ENCODE results near the gene DVL1. TPM values are rescaled to one million over a fixed set of nuclear protein-coding genes. Genes with fewer than 3 reads are reported as not detected.
"Not testable (repeated sequence)": the region's sequence is repeated elsewhere in the genome, so short reads cannot be mapped to it uniquely, and the experiment has no call there.

Gene DVL1
- 96.2 TPM for total RNA-seq
- long read RNA-seq, transcript DVL1-201 (15 exons, 3,239 nt): minor isoform, 13 of 229 reads
- long read RNA-seq, transcript DVL1-202 (15 exons, 2,926 nt): major isoform, 119 of 229 reads
- long read RNA-seq, partial matches to known transcripts: 36 of 229 reads
- long read RNA-seq, other reads (novel, unspliced or antisense): 60 of 229 reads

DNA sequence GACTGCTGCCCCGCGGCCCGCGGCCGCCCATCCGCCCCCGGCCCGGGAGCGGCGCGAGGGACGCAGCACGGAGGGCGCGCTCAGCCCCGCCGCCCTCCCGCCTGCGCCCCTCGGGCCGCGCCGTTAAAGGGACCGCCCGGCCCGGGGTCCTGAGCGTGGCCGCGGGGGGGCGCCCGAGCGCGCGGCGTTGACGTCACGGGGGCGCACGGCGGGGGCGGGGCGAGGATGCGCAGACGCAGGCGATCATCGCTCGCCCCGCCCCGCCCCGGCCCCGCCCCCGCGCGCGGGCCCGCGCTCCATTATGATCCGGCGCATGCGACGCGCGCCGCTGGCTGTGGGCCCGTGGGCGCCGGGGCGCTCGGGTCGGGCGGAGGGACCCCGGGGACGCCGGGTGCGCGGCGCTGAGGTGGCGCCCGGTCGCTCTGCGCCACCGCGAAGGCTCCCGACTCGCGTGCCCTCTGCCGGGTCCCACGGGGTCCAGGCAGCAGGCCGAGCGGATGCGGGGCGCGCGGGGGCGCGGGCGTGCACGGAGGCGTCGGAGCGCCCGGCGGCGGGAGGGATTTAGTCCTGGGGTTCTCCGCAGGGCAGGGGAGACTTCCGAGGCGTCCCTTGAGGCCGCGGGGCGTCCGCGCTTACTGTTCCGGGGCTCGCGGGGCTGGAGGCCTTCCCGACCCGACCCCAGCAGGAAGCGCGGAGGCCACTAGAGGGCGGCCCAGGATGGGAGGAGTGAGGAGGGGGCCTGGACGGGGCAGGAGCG is at the start of gene DVL1:
DVL1 (minus strand) TSS at position 163 of the 757 bp plus-strand sequence. CDS start 353 bp downstream, outside the sequence.
- intact Hi-C loops (cut with DNase I): loop anchor here (2.0 kb wide), 2 partner anchors 25 to 41 kb away; partner anchors contain the start of genes AURKAIP1 and PUSL1
- DNase-seq (ENCODE audit: low spot score): no peak

DNA sequence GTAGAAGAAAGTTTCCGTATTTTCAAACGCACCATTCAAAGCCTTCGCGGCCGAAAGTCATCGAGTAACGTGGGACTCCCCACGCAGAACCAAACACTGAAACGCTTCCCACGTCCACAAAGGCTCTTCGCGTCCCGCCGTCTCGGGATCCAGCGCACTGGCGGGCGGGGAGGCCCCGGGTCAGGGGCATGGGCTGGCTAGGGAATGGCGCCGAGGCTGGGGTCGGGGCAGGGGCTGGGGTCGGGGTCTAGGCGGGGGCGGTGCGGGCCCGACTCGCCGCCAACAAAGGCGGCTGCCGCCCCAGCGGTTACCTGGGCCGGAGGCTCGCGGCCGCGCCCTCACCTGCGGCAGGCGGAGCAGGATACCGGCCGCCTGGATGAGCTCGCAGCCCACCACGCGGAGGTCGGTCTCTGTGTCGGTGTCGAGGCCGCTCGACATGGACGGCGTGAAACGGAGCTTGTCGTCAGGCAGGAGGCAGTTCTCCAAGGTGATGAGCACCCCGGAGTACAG is 49.5 kb upstream of the DVL1 start:
- intact Hi-C loops (cut with DNase I): loop anchor here (1.0 to 5.0 kb wide), 2 partner anchors 9 to 44 kb away; partner anchors contain the start of gene MRPL20
- DNase-seq (ENCODE audit: low spot score): no peak

DNA sequence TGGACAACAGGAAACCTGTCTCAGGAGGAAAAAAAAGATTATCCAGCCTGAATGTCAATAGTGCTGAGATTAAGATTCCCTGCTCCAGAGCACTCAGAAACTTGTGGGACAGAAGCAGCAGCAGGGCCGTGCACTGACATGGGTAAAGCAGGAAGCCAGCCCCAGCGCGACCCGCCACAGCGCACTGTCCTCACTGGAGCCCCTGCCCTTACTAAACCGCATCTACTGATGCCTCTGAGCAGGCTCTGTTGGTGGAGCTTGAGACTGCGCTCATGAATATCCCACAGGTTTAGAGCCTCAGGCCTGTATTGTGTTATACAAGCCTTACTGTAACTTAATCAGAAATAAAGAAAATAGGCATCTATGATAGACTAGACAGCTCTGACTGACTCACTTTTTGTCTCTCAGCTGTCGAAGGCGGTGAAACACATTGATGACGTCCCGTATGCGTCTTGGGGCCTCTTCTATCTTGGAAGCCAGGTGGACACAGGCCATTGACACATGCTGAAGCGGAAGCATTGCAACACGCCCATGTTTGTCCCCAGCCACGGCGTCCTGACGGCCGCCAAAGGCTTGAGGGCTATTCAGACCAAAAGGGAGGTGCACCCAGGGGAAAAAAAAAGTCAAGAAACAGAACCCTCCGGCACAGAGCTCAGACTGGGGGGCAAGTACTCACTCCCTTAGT is 48.8 kb upstream of the DVL1 start:
- intact Hi-C loops (cut with DNase I): loop anchor here (5.0 kb wide), 1 partner anchor 44 kb away; no protein-coding TSS in a partner anchor
- no peak for DNase-seq (ENCODE audit: low spot score)

DNA sequence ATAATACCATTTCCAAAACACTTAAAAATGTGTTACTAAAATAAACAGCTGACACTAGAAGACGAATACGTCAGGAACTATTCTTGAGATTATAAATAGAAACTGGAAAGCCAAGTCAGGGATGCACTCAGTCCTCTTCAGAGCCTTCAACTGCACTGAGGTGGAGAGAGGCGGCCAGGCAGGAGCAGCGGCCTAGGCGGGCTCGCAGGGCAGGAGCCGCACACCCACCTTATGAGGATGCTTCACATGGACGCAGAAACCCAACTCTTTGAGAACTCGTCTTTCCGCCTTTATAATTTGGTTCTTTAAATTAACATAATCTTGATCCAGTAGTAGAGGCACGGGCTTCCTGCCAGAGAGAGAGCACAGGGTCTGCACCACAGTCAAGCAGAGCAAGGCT is 45.9 kb upstream of the DVL1 start:
- intact Hi-C loops (cut with DNase I): loop anchor here (5.0 kb wide), 1 partner anchor 47 kb away; no protein-coding TSS in a partner anchor
- no peak for DNase-seq (ENCODE audit: low spot score)

DNA sequence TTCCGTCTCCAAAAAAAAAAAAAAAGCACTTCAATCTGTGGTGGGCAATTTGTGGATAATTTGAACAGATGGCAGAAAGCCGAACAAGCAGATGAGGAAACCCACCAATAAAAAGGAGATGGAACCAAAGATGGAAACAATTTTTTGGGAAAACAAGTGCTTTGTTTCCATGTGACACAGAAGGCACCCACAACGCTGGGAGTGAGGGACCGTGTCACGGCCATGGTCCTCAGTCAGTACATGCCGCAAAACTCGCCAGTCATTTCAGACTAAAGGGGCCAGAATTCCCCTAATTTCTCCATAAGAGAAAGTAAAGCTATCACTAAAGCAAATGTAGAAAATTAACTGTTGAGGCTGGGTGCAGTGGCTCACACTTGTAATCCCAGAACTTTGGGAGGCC is 44.9 kb upstream of the DVL1 start:
- DNase-seq (ENCODE audit: low spot score): no peak
- intact Hi-C loops (cut with DNase I): no loop called here

DNA sequence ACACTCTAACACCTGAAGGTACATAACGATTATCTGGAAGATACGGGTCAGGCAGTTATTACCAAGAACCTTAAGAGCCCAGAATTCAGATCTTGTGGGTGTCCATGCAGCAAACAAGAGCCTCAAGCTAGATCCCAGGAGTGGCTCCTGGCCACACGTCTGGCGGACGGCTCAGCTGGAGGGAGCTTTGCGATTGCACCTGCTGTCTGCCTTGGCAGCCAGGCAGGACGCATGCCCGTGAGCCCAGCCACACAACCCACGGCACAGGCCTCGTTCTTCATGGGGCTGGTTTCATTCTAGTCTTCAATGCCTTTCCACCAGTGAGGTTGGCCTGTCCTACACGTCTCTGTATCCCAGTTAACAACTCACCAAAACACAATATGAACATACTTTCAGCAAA is 44.2 kb upstream of the DVL1 start:
- no peak for DNase-seq (ENCODE audit: low spot score)
- intact Hi-C loops (cut with DNase I): no loop called here

DNA sequence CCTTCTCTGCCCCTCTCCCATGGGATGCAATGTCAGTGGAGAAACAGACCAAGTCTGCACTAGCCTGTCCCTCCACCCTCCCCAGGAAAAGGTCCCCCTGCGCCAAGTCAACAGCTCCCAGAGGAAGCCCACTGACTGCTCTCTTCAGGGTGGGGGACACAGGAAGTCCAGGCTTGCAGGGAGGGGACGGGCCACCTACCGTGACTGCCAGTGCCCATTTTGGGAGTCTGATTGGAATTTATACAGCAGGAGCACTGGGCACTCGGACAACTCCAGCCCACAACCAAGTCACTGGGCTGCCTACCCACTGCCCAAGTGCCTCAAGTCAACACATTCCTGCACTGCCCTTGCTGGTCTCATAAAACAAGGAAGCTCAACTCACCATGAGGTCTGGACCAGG is 43.8 kb upstream of the DVL1 start:
- no peak for DNase-seq (ENCODE audit: low spot score)
- intact Hi-C loops (cut with DNase I): no loop called here

DNA sequence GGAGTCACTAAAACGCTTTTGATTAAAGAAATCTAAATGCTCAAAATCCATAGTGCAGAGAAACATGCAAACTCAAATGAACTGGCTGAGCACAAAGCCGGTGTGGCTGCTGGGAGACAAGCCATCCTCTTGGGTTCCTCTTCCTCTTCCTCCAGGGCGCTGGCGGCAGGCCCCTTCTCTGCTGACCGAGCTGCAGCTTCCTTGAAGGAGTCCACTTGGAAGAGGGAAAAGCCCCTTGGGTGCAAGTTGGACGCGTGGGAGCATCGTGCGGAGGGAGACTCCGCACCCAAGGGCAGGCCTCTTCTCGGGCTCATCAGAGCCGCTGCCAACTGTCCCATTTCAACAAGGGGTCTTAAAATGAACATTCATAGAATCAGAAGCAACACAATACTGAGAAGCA is 42.0 kb upstream of the DVL1 start:
- intact Hi-C loops (cut with DNase I): no loop called here
- no peak for DNase-seq (ENCODE audit: low spot score)

DNA sequence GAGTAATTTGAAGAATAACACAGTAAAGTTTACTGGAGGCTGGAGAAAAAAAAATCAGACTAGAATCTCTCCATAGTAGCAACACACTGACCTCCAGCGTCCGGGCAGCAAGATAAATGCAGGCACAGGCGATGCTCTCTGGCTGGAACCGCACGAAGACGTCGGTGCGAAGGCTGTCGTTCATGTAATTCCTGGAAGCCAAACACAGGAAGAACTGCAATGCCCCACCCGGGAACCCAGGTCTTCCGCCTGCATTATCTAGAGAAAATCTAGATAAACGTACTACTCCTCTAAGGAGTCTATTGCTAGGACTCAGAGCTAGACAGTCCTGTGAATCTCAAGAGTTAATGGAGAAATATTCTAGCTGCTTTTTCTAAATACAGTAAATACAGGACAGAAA is 41.5 kb upstream of the DVL1 start:
- no peak for DNase-seq (ENCODE audit: low spot score)
- intact Hi-C loops (cut with DNase I): no loop called here

DNA sequence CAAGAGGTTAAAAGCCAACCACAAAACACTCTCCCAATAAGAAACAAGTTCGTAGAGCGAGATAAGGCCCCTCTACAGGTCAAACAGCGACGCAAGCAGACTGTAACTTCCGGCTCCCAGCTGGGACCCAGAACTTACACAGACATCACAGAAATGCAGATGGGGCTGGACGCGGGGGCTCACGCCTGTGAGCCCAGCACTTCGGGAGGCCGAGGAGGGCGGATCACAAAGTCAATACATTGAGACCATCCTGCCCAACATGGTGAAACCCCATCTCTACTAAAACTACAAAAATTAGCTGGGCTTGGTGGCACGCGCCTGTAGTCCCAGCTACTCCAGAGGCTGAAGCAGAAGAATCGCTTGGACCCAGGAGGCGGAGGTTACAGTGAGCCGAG is 38.9 kb upstream of the DVL1 start:
- intact Hi-C loops (cut with DNase I): no loop called here
- DNase-seq (ENCODE audit: low spot score): no peak

DNA sequence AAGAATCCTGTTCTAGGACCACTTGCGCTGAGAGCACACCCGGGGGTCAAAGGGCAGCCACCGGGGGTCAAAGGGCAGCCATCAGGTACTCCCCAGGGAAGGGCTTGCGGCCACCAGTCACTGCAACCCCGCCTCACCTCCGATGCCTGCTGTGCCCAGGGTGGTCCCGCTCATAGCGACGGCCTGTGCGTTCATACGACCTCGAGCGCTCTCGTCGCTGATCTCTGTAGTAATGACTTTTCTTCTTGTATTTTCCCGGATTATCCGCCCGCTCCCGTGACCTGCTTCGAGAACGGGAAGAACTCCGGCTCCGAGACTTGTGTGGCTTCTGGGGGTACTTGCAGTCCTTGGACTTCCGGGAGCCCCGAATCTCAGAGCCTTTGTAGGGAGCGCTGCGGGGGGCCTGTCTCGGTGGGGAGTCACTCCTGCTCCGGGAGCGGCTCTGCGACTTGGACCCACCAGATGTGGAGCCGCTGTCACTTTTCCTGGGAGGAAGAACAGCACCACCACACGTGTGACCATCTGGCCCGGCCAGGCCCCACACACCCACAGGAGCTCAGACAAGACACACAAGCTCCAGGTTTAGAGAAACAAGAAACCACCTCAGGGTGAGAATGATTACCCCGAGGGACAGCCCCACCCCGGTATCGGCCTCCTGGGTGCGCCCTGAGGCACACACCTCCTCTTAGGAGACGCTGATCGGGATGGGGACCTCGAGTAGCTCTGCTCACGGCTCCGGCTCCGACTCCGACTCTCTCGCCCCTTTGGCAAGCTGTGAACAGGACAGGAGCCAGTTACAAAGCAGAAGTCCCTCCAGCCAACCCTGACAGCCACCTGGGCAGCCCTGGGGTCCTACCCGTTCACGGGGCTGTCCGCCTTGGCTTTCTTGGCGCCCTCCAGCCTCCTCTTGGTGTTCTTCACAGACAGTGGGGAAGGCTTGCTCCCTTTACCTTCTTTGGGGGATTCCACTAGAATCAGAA is 38.2 kb upstream of the DVL1 start:
- DNase-seq (ENCODE audit: low spot score): no peak
- intact Hi-C loops (cut with DNase I): no loop called here

DNA sequence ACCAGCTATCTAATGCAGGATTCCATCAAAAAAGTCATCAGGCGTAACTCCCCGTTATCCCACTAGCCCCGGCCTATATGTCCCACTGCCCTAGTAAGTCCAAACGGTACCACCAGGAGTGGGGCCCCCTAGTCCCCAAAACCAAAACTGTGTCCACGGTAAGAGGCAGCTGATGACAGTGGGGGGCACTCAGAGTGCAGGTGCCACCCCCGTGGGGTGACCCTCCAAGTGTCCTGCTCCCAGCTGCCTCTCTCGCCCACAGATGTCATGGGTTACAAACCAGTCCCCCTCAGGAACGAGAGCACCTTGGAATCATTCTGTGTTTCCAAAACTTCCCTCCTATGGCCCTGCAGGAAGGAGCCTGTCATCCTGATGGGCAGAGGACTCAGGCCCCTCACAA is 36.7 kb upstream of the DVL1 start:
- no peak for DNase-seq (ENCODE audit: low spot score)
- intact Hi-C loops (cut with DNase I): no loop called here

DNA sequence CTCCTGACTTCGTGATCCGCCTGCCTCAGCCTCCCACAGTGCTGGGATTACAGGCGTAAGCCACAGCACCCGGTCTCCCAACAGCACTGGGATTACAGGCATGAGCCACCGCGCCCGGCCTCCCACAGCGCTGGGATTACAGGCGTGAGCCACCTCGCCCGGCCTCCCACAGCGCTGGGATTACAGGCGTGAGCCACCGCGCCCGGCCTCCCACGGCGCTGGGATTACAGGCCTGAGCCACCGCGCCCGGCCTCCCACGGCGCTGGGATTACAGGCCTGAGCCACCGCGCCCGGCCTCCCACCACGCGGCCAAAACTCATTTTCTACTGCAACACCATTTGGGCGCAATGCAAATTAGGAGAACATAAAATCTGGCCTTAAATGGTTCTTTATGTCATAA is 36.1 kb upstream of the DVL1 start:
- DNase-seq (ENCODE audit: low spot score); intact Hi-C loops (cut with DNase I): not testable (repeated sequence)

DNA sequence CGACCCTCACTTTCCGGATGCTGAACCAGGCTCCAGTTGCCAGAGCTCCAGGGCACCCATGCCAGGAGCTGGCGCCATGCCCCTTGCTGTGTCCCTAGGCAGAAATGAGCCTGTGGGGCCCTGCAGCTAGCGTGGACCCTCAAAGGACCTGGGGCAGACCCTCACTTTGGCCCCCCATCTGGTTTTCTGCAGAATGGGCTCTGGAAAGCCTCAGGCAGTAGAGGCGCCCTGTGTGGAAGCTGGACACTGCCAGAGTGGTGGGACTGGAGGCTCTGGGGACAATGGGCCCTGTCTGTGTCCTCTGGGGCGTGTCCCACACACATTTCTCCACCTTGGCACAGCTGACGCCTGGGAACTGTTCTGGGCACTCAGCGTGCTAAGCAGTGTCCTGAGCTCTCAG is 32.1 kb upstream of the DVL1 start:
- intact Hi-C loops (cut with DNase I): no loop called here
- DNase-seq (ENCODE audit: low spot score): no peak

DNA sequence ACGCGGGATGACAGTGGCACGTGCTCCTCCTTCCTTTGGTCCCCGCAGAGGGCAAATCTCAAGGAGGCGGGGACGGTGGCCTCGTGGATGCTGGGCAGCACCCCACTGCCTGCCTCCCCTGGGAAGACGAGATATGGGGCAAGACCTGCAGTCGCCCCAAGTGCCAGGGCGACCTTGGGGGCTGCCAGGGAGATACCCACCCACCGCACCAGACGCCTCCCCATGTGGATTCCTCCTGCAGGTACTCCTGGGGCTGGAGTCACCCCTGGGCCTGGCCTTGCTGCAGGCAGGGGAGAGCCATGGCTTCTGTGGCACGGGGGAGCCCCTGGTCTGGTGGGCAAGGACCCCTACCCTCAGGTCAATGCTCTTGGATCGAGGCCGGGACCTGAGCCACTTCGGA is 31.6 kb upstream of the DVL1 start:
- no peak for DNase-seq (ENCODE audit: low spot score)
- intact Hi-C loops (cut with DNase I): no loop called here

DNA sequence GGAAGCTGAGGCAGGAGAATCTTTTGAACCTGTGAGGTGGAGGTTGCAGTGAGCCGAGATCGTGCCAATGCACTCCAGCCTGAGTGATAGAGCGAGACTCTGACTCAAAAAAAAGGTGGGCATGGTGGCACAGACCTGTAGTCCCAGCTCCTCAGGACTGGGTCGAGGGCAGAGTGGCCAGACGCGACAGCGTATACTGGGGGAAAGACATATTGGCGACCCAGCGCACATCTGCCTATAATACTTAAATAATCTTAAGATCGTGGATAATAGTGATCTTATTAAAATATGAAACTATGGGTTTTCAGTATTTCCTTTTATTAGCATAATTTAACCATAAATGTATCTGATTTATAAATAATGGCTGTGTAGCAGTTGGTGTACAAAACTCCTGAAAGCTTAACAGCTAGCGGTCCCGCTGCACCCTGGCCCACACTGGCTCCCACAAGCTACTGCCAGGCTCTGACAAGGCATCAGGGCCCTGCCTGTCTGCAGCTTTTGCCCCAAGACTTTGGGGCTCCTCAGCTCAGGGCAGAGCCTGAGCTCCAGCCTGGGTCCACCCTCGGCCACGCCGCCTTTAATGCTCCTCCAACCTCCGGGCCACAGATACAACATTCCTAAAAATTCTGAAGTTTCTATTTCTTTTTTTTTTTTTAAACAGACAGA is 28.5 kb upstream of the DVL1 start:
- no peak for DNase-seq (ENCODE audit: low spot score)
- intact Hi-C loops (cut with DNase I): no loop called here

DNA sequence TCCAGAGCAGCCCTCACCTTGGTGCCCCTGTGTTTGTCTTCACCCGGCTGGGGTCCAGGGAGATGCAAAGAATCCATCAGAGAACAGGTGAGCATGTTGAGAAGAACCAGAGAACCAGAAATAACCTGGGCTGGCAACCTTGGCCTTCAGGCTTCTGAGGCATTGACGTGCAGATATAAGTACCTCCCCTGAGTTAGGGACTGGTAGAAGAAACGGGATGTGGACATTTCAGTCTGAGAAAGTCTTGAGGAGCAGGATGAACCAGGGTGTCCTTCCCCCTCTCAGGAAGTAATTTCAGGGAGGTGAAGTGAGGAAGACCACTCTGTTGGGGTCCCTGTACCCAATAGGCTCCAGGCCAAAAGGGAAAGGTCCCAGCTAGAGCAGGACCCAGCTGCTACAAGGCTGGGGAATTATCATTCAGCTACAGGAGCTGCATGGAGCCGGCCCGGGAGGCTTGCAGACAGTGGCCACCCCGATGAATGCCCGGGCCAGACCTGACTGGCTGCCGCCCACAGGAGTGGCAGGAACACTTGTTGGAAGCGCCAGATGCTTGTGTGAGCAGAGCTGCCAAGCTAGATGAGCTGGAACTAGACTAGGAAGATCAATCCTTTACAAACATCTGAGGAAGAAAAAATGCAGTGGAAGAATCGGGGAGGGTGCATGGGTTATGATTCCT is 27.5 kb upstream of the DVL1 start:
- DNase-seq (ENCODE audit: low spot score): no peak
- intact Hi-C loops (cut with DNase I): no loop called here
